Keratinocyte (primary cell): Measurements from ENCODE around the gene RUFY3. TPM values are rescaled to one million over a fixed set of nuclear protein-coding genes. Genes with fewer than 3 reads are reported as not detected.

ENCODE experiments used
- DNase-seq: peaks from one replicate; pipeline ENCODE4 v3.0.0-alpha.2; 2011; ENCODE audit warnings: low read depth, missing footprints, low spot score
- FAIRE-seq: peaks from 2 replicates; lab custom pipeline; 2011; peaks lifted over from hg19 to GRCh38; lab: Jason Lieb, UNC
- H2AFZ ChIP-seq: 2 replicates; pipeline ENCODE4 v1.6.0; 2012; ENCODE audit warnings: low read length, control low read depth, inconsistent platforms; ENCODE audit not compliant: control insufficient read depth
- H3K27ac ChIP-seq: 2 replicates; pipeline ENCODE4 v1.5.1; 2011; ENCODE audit warnings: low read length; ENCODE audit not compliant: control insufficient read depth, insufficient read depth
- H3K27me3 ChIP-seq: 3 replicates; pipeline ENCODE4 v1.6.0; 2011; ENCODE audit warnings: low read length; ENCODE audit not compliant: control insufficient read depth, insufficient read depth; ENCODE audit errors: extremely low read depth
- H3K36me3 ChIP-seq, 2 experiments: 2 replicates in 1 of 2; 3 replicates in 1 of 2; pipeline ENCODE4 v1.5.1; 2011; ENCODE audit warnings: low read length in 2 of 2, mild to moderate bottlenecking in 1 of 2; ENCODE audit not compliant: control insufficient read depth in 2 of 2, insufficient read depth in 2 of 2; ENCODE audit errors: extremely low read depth in 1 of 2
- H3K4me1 ChIP-seq: 3 replicates; pipeline ENCODE4 v1.5.1; 2011; ENCODE audit warnings: low read length; ENCODE audit not compliant: control insufficient read depth, insufficient read depth; ENCODE audit errors: extremely low read depth
- H3K4me2 ChIP-seq: 3 replicates; pipeline ENCODE4 v1.6.0; 2011; ENCODE audit warnings: low read depth, low read length; ENCODE audit not compliant: control insufficient read depth, insufficient read depth; ENCODE audit errors: extremely low read depth
- H3K4me3 ChIP-seq, 3 experiments: fragments of 200-600 bp in 1 of 3; sonication (generic) in 1 of 3; 2 replicates in 2 of 3; 3 replicates in 1 of 3; pipeline ENCODE4 v1.5.1; 2011 to 2016; ENCODE audit warnings: low read length in 3 of 3, mild to moderate bottlenecking in 3 of 3, control low read depth in 2 of 3, inconsistent platforms in 1 of 3, low read depth in 1 of 3, mixed read lengths in 1 of 3, mixed run types in 1 of 3, moderate library complexity in 1 of 3; ENCODE audit not compliant: control insufficient read depth in 2 of 3, insufficient read depth in 2 of 3; ENCODE audit errors: extremely low read depth in 1 of 3
- H3K79me2 ChIP-seq: 2 replicates; pipeline ENCODE4 v1.6.0; 2012; ENCODE audit warnings: low read length; ENCODE audit not compliant: control insufficient read depth, insufficient read depth
- H3K9ac ChIP-seq: 3 replicates; pipeline ENCODE4 v1.6.0; 2011; ENCODE audit warnings: low read length; ENCODE audit not compliant: control insufficient read depth, insufficient read depth; ENCODE audit errors: extremely low read depth
- H3K9me1 ChIP-seq: 3 replicates; pipeline ENCODE4 v1.6.0; 2011; ENCODE audit warnings: low read length; ENCODE audit not compliant: control insufficient read depth, insufficient read depth; ENCODE audit errors: extremely low read depth
- H3K9me3 ChIP-seq: 2 replicates; pipeline ENCODE4 v1.5.1; 2012; ENCODE audit warnings: low read depth, low read length; ENCODE audit not compliant: control insufficient read depth
- H4K20me1 ChIP-seq: 3 replicates; pipeline ENCODE4 v1.6.0; 2011; ENCODE audit warnings: low read length; ENCODE audit not compliant: control insufficient read depth, insufficient read depth; ENCODE audit errors: extremely low read depth
- CTCF ChIP-seq, 3 experiments: IDR thresholded peaks in 1 of 3; conservative IDR thresholded peaks in 1 of 3; optimal IDR thresholded peaks in 1 of 3; 2 replicates in 2 of 3; 3 replicates in 1 of 3; pipeline versions ENCODE3 to v1.5.1; 2011; ENCODE audit warnings: low read length in 3 of 3, mild to moderate bottlenecking in 3 of 3, moderate library complexity in 2 of 3, control low read depth in 1 of 3, inconsistent platforms in 1 of 3; ENCODE audit not compliant: insufficient read depth in 2 of 3; ENCODE audit errors: extremely low read depth in 1 of 3
- EZH2 ChIP-seq: IDR thresholded peaks from one replicate; pipeline ENCODE4 v1.6.1; 2012; ENCODE audit warnings: inconsistent platforms, mild to moderate bottlenecking, low read length, moderate library complexity
- dilution Hi-C: fragments of 300-500 bp; cut with MboI; formaldehyde crosslinking; loops from one replicate; pipeline ENCODE4 v1.7.0; 2020; ENCODE audit warnings: low sequenced_read_pairs; ENCODE audit not compliant: extremely low pct_ligation_motif_present
- polyA plus RNA-seq, 5 experiments: library from polyadenylated mRNA; depleted of rRNA in 3 of 5; stranded (reverse) in 3 of 5; stranded (forward) in 1 of 5; unstranded in 1 of 5; fragments of >200 nt; gene quantifications; 1 replicate in 1 of 5; 2 replicates in 3 of 5; 3 replicates in 1 of 5; pipeline versions ENCODE4 v1.2.1 to v1.2.3, GENCODE V29; 2011 to 2012; ENCODE audit warnings: missing spikeins in 2 of 5, low read depth in 1 of 5, low replicate concordance in 1 of 5

Gene RUFY3
- polyA plus RNA-seq, 1 donor (not counting 4 experiments of a cell fraction or from before 2014, with no cell fraction given) = 18.9 TPM

DNA sequence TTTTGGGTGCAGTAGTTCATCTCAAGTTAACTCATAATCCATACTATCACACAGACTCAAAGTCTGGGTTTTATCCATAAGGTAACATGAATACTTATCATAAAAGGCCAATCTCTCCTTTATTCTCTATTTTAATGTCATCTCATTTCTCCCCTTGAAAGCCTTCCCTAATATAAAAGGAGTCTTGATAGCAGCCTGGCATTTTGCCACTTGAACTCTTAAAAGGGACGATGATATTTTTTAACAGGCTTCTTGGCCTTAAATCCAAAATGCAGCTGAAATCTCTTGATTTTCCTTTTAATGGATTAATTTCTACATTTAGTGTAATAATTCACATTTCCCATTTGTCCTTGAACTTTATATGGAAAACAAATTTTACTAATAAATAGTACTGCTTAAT, 47.0 kb upstream of the RUFY3 start:
- H3K9me3 ChIP-seq = no peaks in the 10 kb centered on the region
- no peaks in the 10 kb centered on the region for H3K4me1 ChIP-seq
- TF ChIP-seq CTCF (optimal IDR thresholded peaks at IDR 0.05 in 1 of 3, IDR thresholded peaks at IDR 0.05 in 1 of 3, conservative IDR thresholded peaks at IDR 0.05 in 1 of 3; ENCODE audit: extremely low read depth in 1 of 3, insufficient read depth in 2 of 3, low read length in 3 of 3) (no peak), EZH2 (no peak)
- no peak overlapping the region for H3K4me2 ChIP-seq
- DNase-seq (no peak), FAIRE-seq (no peak)
- dilution Hi-C loops = no loop called here
- H3K27me3 ChIP-seq = no peaks in the 10 kb centered on the region
- H3K27ac ChIP-seq = no peak overlapping the region
- H3K36me3 ChIP-seq = no peaks in the 10 kb centered on the region
- no peak overlapping the region for H2AFZ ChIP-seq
- no peak overlapping the region for H3K9ac ChIP-seq
- H4K20me1 ChIP-seq = no peaks in the 10 kb centered on the region
- H3K79me2 ChIP-seq = no peaks in the 10 kb centered on the region
- H3K4me3 ChIP-seq = no peak overlapping the region
- no peaks in the 10 kb centered on the region for H3K9me1 ChIP-seq

GRCh38 chr4:70676554-70677090, 45.1 kb upstream of the RUFY3 start:
- H3K4me2 ChIP-seq = no peak overlapping the region
- no peak overlapping the region for H3K9ac ChIP-seq
- H3K79me2 ChIP-seq = no peaks in the 10 kb centered on the region
- H3K27ac ChIP-seq = no peak overlapping the region
- H3K4me3 ChIP-seq = no peak overlapping the region
- H3K9me3 ChIP-seq = no peaks in the 10 kb centered on the region
- H4K20me1 ChIP-seq = no peaks in the 10 kb centered on the region
- DNase-seq (no peak), FAIRE-seq (no peak)
- H3K27me3 ChIP-seq = no peaks in the 10 kb centered on the region
- H3K4me1 ChIP-seq = no peaks in the 10 kb centered on the region
- TF ChIP-seq EZH2 = no peak
- no peak for TF ChIP-seq CTCF (optimal IDR thresholded peaks at IDR 0.05 in 1 of 3, IDR thresholded peaks at IDR 0.05 in 1 of 3, conservative IDR thresholded peaks at IDR 0.05 in 1 of 3; ENCODE audit: extremely low read depth in 1 of 3, insufficient read depth in 2 of 3, low read length in 3 of 3)
- no peak overlapping the region for H2AFZ ChIP-seq
- no peaks in the 10 kb centered on the region for H3K9me1 ChIP-seq
- H3K36me3 ChIP-seq = no peaks in the 10 kb centered on the region
- dilution Hi-C loops = no loop called here
